Left kidney (tissue), 8 donors: ENCODE data around the gene CCDC185. TPM values are rescaled to one million over a fixed set of nuclear protein-coding genes. Genes with fewer than 3 reads are reported as not detected.

Experiments
- DNase-seq: peaks from one replicate; pipeline ENCODE4 v3.0.0-alpha.2; 2013
- long read RNA-seq, 8 donors: transcript quantifications; one replicate each; lab custom pipeline, GENCODE V29; 2026
- polyA plus RNA-seq: library from polyadenylated mRNA; unstranded; fragments of 120-200 nt; gene quantifications from one replicate; pipeline ENCODE4 v1.2.1, GENCODE V29; 2013; ENCODE audit not compliant: insufficient read length

Gene CCDC185
- polyA plus RNA-seq, result 0.08 TPM
- long read RNA-seq, donor 1, result 0 reads
- long read RNA-seq, donor 2, result 0 reads
- long read RNA-seq, donor 3, result 0 reads
- long read RNA-seq, donor 4, result 0 reads
- long read RNA-seq, donor 5, result 0 reads
- long read RNA-seq, donor 6, result 0 reads
- long read RNA-seq, donor 7, result 0 reads
- long read RNA-seq, donor 8, result 0 reads

DNA sequence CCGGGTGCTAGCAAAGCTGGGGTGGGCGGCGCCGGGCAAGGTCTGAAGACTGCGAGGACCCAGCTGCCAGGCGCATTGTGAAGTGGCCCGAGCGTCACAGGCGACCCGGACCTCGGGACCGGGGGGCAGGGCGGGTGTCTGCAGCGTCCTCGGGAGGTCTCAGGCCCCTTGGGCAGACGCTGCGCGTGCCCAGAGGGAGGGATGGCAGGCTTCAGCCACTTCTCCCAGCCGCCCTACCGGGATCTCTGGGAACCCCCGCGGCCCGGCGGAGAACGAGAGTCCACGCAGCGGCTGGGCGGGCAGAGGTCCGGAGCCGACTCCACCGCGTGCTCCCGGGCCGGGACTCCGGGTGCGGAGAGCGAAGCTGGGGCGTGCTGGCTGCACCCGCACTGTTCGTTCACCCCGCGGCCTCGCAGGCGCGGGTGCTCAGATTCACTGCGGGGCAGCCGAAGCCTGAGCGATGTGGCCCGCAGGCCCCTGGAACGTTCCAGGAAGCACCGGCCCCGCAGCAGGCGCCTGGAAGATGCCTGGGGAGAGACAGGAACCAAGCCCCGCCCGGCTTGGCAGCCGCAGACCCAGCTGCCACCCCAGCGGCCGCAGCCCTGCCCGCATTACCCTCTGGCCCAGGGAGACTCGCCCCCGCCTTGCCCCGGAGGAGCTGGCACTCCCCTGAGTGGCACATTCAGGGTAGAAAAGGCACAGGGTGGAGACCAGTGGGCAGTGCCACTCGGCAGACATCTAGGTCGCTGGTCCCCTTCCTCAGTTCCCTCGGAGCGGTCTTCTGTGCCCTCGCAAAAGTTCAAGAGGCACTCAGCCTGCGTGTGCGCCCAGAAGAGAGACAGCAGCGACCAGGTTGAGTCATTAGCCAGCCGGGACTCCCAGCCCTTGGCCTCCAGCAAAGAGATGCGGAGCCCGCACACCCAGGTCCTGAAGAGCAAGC, at the start of gene CCDC185:
TSS of gene CCDC185 (plus strand) at position 141 of the 940 bp plus-strand sequence. CDS start at position 202, 61 bp downstream.
- DNase-seq, result no peak

GRCh38 chr1:223343692-223344091, 49.5 kb upstream of the CCDC185 start:
- DNase-seq, result no peak

DNA sequence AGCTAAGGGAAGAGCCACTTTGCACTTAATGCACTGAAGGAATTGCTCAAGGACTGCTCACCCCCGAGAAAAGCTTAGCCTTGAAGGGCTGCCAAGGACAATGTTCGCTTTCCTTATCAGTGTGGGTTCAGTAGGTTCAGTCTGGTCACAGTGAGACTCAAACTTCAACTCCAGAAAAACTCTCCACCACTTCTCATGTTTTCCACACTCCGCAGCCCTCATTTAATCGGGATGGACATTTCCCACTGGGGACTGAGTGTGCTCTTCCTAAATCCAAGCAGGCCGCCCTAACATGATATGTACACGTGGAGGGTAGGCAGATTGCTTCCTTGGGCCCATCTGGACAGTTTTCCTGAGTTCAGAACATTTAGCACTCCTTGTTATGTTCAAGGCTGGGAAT, 48.7 kb upstream of the CCDC185 start:
- no peak for DNase-seq

GRCh38 chr1:223345720-223346119, 47.5 kb upstream of the CCDC185 start:
- no peak for DNase-seq

DNA sequence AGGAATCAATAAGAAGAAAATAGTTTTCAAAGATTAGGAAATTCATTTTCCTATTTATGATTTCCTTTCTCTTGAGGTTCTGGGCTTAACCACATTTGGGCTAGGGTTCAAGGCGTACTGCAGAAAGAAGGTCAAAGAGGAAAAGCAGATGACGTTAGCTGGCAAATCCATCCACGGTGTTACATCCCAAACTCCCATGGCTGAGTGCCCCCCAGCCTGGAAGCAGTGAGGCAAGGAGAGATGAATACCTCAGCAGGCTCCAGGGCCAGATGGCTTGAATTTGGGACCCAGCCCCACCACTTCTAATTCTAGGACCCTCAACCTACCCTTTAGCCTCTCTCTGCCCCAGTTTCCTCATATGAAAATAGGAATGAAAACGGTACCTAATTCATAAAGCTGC, 46.9 kb upstream of the CCDC185 start:
- no peak for DNase-seq

DNA sequence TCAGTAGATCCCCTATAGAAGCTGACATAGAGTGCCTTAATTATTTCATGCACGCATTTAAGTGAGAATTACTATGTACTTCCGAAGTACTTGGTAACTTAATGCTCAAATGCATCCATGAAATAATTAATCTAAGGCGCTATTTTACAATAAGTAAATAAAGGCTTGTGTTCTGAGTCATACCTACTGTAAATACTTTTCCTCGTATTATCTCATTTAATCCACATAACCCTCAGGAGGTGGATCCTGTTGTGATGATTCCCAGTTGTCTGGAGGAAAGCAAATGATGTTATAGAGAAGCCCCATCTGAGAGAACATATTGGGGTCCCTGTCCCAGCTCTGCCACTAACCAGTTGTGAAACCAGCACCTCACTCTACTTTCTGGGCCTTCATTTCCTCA, 45.6 kb upstream of the CCDC185 start:
- no peak for DNase-seq

GRCh38 chr1:223348439-223348838, 44.8 kb upstream of the CCDC185 start:
- no peak for DNase-seq

GRCh38 chr1:223349241-223349640, 44.0 kb upstream of the CCDC185 start:
- no peak for DNase-seq

GRCh38 chr1:223350361-223350908, 42.8 kb upstream of the CCDC185 start:
- no peak for DNase-seq

DNA sequence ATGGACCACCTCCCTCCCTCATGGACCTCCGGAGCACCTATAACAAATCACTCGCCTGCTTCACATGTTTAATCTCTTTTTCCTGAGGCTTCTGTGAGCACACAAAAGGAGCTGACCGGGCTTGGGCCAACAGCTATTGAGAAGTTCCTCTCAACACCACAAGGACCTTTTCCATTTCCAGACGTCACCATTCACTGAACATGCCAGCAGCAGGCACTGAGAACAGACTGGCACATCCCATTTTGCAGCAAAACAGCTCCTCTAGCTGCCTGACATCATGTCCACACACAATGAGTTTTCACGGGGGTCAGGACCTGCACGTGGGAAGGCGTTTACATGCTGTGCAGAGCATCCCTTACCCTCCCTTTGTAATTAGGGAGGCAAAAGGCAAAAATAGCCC, 40.3 kb upstream of the CCDC185 start:
- no peak for DNase-seq

GRCh38 chr1:223353939-223354338, 39.3 kb upstream of the CCDC185 start:
- DNase-seq, result no peak

GRCh38 chr1:223355699-223356098, 37.5 kb upstream of the CCDC185 start:
- DNase-seq, result no peak

DNA sequence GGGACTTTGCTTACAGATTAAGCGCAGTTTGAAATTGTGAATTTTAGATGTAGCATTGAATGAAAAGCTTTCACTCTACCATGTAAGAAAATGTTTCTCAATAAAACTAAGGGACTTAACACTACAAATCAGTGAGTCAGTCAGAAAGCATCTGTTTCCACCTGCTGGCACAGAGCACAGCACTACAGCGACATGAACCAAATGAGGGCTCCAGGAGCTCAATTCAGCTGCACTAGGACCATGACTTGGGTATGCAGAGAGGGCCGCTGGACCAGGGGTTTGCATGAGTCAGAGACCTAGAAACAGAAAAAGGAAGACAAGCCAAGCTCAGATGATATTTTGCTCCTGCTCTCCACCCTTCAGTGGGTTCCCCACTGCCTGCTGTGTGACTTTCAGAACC, 34.4 kb upstream of the CCDC185 start:
- DNase-seq, result no peak

DNA sequence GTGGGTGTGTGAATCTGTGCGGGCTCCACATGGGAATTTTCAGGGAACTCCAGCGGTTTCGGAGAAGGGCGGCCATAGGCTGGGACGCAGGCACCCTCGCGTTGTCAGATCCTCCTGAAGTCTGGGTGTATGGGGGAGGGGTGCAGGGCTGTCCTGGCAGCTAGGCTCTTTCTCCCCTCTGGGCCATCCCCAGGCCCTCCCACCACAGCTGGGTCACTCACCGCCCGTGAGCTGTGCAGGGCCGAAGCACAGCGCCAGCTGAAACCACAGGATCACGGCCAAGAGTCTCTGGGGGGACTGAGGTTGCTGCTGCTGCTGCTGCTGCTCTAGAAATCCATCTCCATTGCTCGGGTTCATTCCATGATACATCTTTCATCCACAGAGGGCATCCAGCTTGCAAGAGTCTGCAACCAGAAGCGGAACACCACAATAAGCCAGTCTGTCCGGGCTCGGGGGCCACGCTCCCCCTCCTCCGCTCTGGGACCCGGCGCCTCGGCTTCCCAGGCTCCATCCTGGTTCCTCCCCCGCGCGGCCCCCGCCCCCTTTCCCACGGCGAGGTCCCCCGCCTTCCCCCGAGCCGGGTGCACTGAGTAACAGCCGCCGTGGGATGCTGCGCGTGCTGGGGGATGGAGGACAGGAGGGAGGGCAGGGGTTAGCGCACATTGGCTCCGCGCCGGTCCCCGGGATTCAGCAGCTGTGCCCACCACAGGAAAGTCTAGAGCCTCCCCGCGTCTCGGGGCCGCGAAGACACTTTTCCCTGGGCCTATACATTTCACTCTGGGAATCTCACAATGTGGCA, 30.0 kb upstream of the CCDC185 start:
- DNase-seq, result no peak

DNA sequence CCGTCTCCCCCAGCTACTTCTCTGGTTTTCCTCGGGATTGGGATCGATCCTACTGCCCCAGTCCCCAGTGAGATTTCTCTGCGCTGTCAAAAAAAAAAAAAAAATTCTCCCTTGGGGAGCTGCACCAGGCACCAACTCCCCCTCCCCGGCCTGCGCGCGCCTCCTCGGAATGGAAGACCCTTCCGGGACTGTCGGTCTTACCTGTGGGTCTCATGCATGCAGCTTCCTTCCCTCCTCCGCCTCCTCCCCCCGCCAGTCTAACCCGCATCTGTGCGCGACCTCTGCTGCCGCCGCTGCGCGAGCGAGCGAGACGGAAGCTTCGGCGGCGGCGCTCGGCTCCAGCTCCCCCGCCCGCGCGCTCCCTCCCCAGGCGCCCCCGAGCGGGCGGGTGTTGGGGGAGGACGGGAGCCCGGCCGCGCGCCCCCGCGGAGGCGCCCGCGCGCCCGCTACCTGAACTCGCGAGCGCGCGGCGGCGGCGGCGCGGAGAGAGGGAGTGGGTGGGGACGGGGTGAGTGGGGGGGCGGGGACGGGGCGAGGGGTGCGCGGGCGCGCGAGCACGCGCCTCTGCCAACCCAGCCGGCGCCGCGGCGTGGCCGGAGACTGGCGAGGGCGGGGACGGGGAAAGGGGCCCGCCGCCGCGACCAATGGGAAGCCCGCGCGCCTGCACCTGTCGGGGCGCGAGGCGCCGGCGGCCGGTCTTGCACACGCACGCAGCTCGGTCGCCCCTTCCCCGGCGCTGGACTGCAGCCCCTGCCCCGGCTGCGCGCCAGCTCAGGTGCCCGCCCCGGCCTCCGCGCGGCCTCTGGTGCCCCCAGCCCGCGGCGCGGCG, 29.1 kb upstream of the CCDC185 start, which contains the start of gene SUSD4:
TSS of gene SUSD4 (minus strand) at position 321 of the 829 bp plus-strand sequence. CDS start 751 bp downstream, outside the sequence.
- DNase-seq, result no peak

- no peak for DNase-seq
Measured at GRCh38 chr1:223364685-223365382, 28.4 kb upstream of the CCDC185 start.

GRCh38 chr1:223374064-223374610, 19.1 kb upstream of the CCDC185 start:
- DNase-seq, result no peak

DNA sequence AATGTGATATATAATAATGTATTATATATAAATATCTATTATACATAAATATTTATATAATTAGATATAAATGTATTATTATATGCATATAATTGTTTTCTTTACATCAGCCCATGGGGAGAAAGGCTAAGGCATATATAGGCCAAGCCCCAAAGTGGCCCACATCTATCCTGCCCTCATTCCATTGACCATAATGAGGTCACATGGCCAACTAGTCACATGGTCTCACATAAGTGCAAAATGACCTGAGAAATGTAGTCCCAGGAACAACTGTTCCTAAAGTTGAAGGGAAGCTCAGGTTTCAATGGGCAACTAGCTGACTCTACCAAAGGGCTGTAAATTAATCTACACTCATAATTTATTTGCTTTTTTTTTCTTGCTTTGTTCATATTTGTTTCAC, 14.5 kb upstream of the CCDC185 start:
- no peak for DNase-seq

GRCh38 chr1:223386013-223386412, 7.2 kb upstream of the CCDC185 start:
- DNase-seq, result no peak

- DNase-seq, result no peak
Measured at GRCh38 chr1:223390618-223391017, 2.6 kb upstream of the CCDC185 start.
